Esophagus muscularis mucosa (tissue), 3 donors: Measurements from ENCODE around the gene FAM222A.

ENCODE experiments used
- CTCF ChIP-seq, 3 experiments: fragments of 200-600 bp in 2 of 3; fragments of 450-650 bp in 1 of 3; sonication (generic) in 2 of 3; IDR thresholded peaks; one replicate each; pipeline ENCODE4 v1.5.1; 2017 to 2019; ENCODE audit warnings: antibody characterized with exemption in 3 of 3, mild to moderate bottlenecking in 2 of 3, moderate library complexity in 1 of 3
- EP300 ChIP-seq: sonication (generic); formaldehyde crosslinking; IDR thresholded peaks from one replicate; pipeline ENCODE4 v1.6.1; 2017; ENCODE audit warnings: antibody characterized with exemption

- TF ChIP-seq CTCF (IDR thresholded peaks at IDR 0.05) (no peak), EP300 (no peak)
Measured at GRCh38 chr12:109818253-109818652, 104.6 kb downstream of the FAM222A start.
